Activated CD4-positive, alpha-beta T cell treated with anti-CD3 and anti-CD28 coated beads, Interleukin-10, Interleukin-2, amounts not matched to agents 100 ng/mL and 50 ng/mL, durations not matched to agents 16 hours and 8 hours (primary cell): Measurements from ENCODE around the gene DYDC2.
"Not testable (repeated sequence)": the region's sequence is repeated elsewhere in the genome, so short reads cannot be mapped to it uniquely, and the experiment has no call there.

ENCODE experiments used
- DNase-seq: peaks from one replicate; pipeline ENCODE4 v3.0.0-alpha.2; 2020

Gene DYDC2

GRCh38 chr10:80356563-80356988 is at the start of gene DYDC2, which contains the start of gene DYDC1:
TSS of gene DYDC2 (plus strand) at chr10:80356781. CDS start at chr10:80362444, 5,663 bp downstream.
TSS of gene DYDC1 (minus strand) at chr10:80356755. CDS start at chr10:80352601, 4,154 bp downstream.
- peak; percentile 65 for DNase-seq

- no peak for DNase-seq
These were observed 43.1 kb upstream of the DYDC2 start for GRCh38 chr10:80313523-80313922.

GRCh38 chr10:80315391-80315790 is 41.2 kb upstream of the DYDC2 start:
- no peak for DNase-seq

GRCh38 chr10:80318742-80319141 is 37.8 kb upstream of the DYDC2 start:
- DNase-seq, result no peak

GRCh38 chr10:80319318-80319717 is 37.3 kb upstream of the DYDC2 start:
- DNase-seq, result no peak

- DNase-seq, result no peak
These were observed 36.8 kb upstream of the DYDC2 start for GRCh38 chr10:80319725-80320290.

GRCh38 chr10:80320377-80320776 is 36.2 kb upstream of the DYDC2 start:
- DNase-seq, result no peak

- no peak for DNase-seq
These were observed 35.4 kb upstream of the DYDC2 start for GRCh38 chr10:80321183-80321582.

GRCh38 chr10:80322158-80322557 is 34.4 kb upstream of the DYDC2 start:
- no peak for DNase-seq

GRCh38 chr10:80322711-80323110 is 33.9 kb upstream of the DYDC2 start:
- DNase-seq, result no peak

GRCh38 chr10:80323311-80323710 is 33.3 kb upstream of the DYDC2 start:
- no peak for DNase-seq

GRCh38 chr10:80324086-80324485 is 32.5 kb upstream of the DYDC2 start:
- DNase-seq, result peak; percentile 6

GRCh38 chr10:80324891-80325364 is 31.7 kb upstream of the DYDC2 start:
- no peak for DNase-seq

- no peak for DNase-seq
These were observed 22.6 kb upstream of the DYDC2 start for GRCh38 chr10:80333983-80334382.

- DNase-seq, result no peak
These were observed 12.3 kb upstream of the DYDC2 start for GRCh38 chr10:80344276-80344675.

- DNase-seq, result no peak
These were observed 11.7 kb upstream of the DYDC2 start for GRCh38 chr10:80344912-80345311.

- no peak for DNase-seq
These were observed 6.3 kb upstream of the DYDC2 start for GRCh38 chr10:80350251-80350650.

GRCh38 chr10:80351220-80351619 is 5.4 kb upstream of the DYDC2 start:
- no peak for DNase-seq

GRCh38 chr10:80356989-80357850 is 639 bp downstream of the DYDC2 start:
- no peak for DNase-seq

GRCh38 chr10:80357851-80358125 is 1.2 kb downstream of the DYDC2 start:
- no peak for DNase-seq

GRCh38 chr10:80358925-80359324 is 2.3 kb downstream of the DYDC2 start:
- DNase-seq, result not testable (repeated sequence)

GRCh38 chr10:80359644-80360043 is 3.1 kb downstream of the DYDC2 start:
- no peak for DNase-seq

GRCh38 chr10:80365510-80365909 is 8.9 kb downstream of the DYDC2 start:
- DNase-seq, result no peak

- no peak for DNase-seq
These were observed 14.9 kb downstream of the DYDC2 start for GRCh38 chr10:80371467-80371866.
